Panc1 (cell line): Measurements from ENCODE around the gene SLC22A23. TPM values are rescaled to one million over a fixed set of nuclear protein-coding genes. Genes with fewer than 3 reads are reported as not detected.

Source experiments
- ATAC-seq: fragments of 200-7000 bp; cut with Tn5 transposase; 2 replicates; pipeline ENCODE4 v1.9.1; 2020; ENCODE audit warnings: mild to moderate bottlenecking, moderate library complexity
- BruUV-seq: library from RNA; stranded (reverse); fragments of 400-500 nt; replicated peaks from 2 replicates; lab custom pipeline; 2021; lab: Mats Ljungman, UMichigan
- CTCF ChIA-PET: fragments of 300-600 bp; sonication (Branson Sonifier 250); formaldehyde crosslinking; loops from one replicate; lab custom pipeline; 2022; ENCODE audit warnings: antibody characterized with exemption; lab: Charles Lee
- POLR2A ChIA-PET: fragments of 300-600 bp; sonication (Branson Sonifier 250); formaldehyde crosslinking; loops from one replicate; lab custom pipeline; 2022; ENCODE audit warnings: antibody characterized with exemption; lab: Charles Lee
- DNase-seq: peaks from one replicate; pipeline ENCODE4 v3.0.0-alpha.2; 2010; ENCODE audit warnings: low read depth, low spot score
- H3K27ac ChIP-seq: 2 replicates; pipeline ENCODE4 v1.5.1; 2011; ENCODE audit warnings: mild to moderate bottlenecking, low read length, inconsistent platforms
- H3K27me3 ChIP-seq: fragments of 200-500 bp; sonication (Bioruptor generic); 2 replicates; pipeline ENCODE4 v1.6.0; 2014; ENCODE audit warnings: low read length, inconsistent platforms; ENCODE audit not compliant: control insufficient read depth, insufficient read depth
- H3K36me3 ChIP-seq: fragments of 200-500 bp; sonication (Bioruptor generic); 2 replicates; pipeline ENCODE4 v1.5.1; 2014; ENCODE audit warnings: inconsistent platforms, mild to moderate bottlenecking, low read length, moderate library complexity; ENCODE audit not compliant: control insufficient read depth, insufficient read depth
- H3K4me1 ChIP-seq: 2 replicates; pipeline ENCODE4 v1.5.1; 2011; ENCODE audit warnings: inconsistent platforms, mild to moderate bottlenecking, low read length, moderate library complexity; ENCODE audit not compliant: control insufficient read depth, insufficient read depth
- H3K4me3 ChIP-seq, 2 experiments: 2 replicates each; pipeline ENCODE4 v1.5.1; 2011 to 2012; ENCODE audit warnings: low read depth in 2 of 2, low read length in 2 of 2, mild to moderate bottlenecking in 2 of 2, inconsistent platforms in 1 of 2, moderate library complexity in 1 of 2
- H3K9me3 ChIP-seq: fragments of 200-500 bp; sonication (Bioruptor generic); 2 replicates; pipeline ENCODE4 v1.5.1; 2014; ENCODE audit warnings: low read depth, mild to moderate bottlenecking, inconsistent platforms, low read length, moderate library complexity; ENCODE audit not compliant: control insufficient read depth, insufficient read depth
- CTCF ChIP-seq: fragments of 450-650 bp; IDR thresholded peaks from 2 replicates; pipeline ENCODE4 v1.5.1; 2017; ENCODE audit warnings: mild to moderate bottlenecking
- POLR2AphosphoS5 ChIP-seq: IDR thresholded peaks from 2 replicates; pipeline ENCODE4 v1.6.1; 2012; ENCODE audit warnings: mild to moderate bottlenecking, low read depth, low read length, moderate library complexity
- REST ChIP-seq, 2 experiments: IDR thresholded peaks; 2 replicates each; pipeline ENCODE4 v1.6.1; 2011 to 2012; ENCODE audit warnings: low read depth in 2 of 2, control low read depth in 1 of 2, low read length in 1 of 2, mild to moderate bottlenecking in 1 of 2, moderate library complexity in 1 of 2; ENCODE audit not compliant: insufficient read depth in 1 of 2
- SIN3A ChIP-seq: IDR thresholded peaks from 2 replicates; pipeline ENCODE4 v1.6.1; 2012; ENCODE audit warnings: low read depth, mild to moderate bottlenecking, low read length, moderate library complexity, borderline replicate concordance; ENCODE audit not compliant: insufficient read depth
- TCF7L2 ChIP-seq: IDR thresholded peaks from 2 replicates; pipeline ENCODE4 v1.6.1; 2011; ENCODE audit warnings: mild to moderate bottlenecking, low read depth, low read length, inconsistent platforms
- in situ Hi-C: cut with HindIII; loops from 2 replicates; pipeline ENCODE4 v1.10.0; 2016; ENCODE audit warnings: low sequenced_read_pairs, low pct_unique_long_range_greater_than_20kb
- intact Hi-C: fragments of 100-400 bp; cut with micrococcal nuclease; formaldehyde crosslinking; loops from one replicate; pipeline ENCODE4 v1.10.0; 2022; ENCODE audit not compliant: unreplicated experiment
- total RNA-seq: library from RNA; stranded (reverse); gene quantifications from one replicate; pipeline ENCODE4 v1.2.1, GENCODE V29; 2021; ENCODE audit not compliant: unreplicated experiment

The SLC22A23 gene
- total RNA-seq, 1 experiment from 2014 or later = 4.5 TPM

- no peaks in the 10 kb centered on the region for H3K27me3 ChIP-seq
- no peak overlapping the region for H3K27ac ChIP-seq
- ATAC-seq = no peak
- POLR2A ChIA-PET = interaction anchor here (0.5 to 0.6 kb wide), 2 partner anchors 41 to 699 kb away, joined by 3 to 4 read pairs; no protein-coding TSS in a partner anchor
- no peaks in the 10 kb centered on the region for H3K9me3 ChIP-seq
- no peaks in the 10 kb centered on the region; the same call in 1 of the 2 replicates for H3K4me1 ChIP-seq
- no peaks in the 10 kb centered on the region for H3K36me3 ChIP-seq
- no peak overlapping the region for H3K4me3 ChIP-seq
- TF ChIP-seq POLR2AphosphoS5 = no peak
- no peak for TF ChIP-seq REST (IDR thresholded peaks at IDR 0.05; ENCODE audit: insufficient read depth in 1 of 2, low read depth in 2 of 2, low read length in 1 of 2)
- no peak for TF ChIP-seq SIN3A
- TF ChIP-seq CTCF = no peak
- no peak for TF ChIP-seq TCF7L2
- no TSS peak for BruUV-seq
- no peak for DNase-seq
- CTCF ChIA-PET = interaction anchor here (0.6 kb wide), 1 partner anchor 17 kb away, joined by 7 read pairs; no protein-coding TSS in a partner anchor
- intact Hi-C loops = no loop called here
- in situ Hi-C loops = no loop called here
These were observed 12.4 kb downstream of the SLC22A23 start for GRCh38 chr6:3444276-3445088.

DNA sequence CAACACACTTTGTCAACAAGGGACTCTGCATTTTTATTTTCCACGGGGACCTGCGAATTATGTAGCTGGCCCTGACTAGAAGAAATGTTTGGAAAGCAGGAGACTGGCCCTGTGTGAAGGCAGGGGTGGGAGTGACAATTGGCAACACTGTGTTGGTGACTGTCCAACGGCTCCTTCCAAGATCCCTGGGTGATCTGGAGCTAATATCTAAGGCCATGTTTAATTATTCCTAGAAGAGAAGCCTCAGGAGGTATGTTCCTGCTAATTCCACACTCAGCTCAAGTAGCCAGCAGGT lies 13.7 kb downstream of the SLC22A23 start:
- in situ Hi-C loops = no loop called here
- TF ChIP-seq SIN3A (no peak), TCF7L2 (no peak), POLR2AphosphoS5 (no peak), REST (IDR thresholded peaks at IDR 0.05; ENCODE audit: insufficient read depth in 1 of 2, low read depth in 2 of 2, low read length in 1 of 2) (no peak), CTCF (no peak)
- intact Hi-C loops = no loop called here
- no peak overlapping the region for H3K27ac ChIP-seq
- H3K9me3 ChIP-seq = no peaks in the 10 kb centered on the region
- no peaks in the 10 kb centered on the region for H3K27me3 ChIP-seq
- DNase-seq (no peak), ATAC-seq (no peak)
- H3K4me3 ChIP-seq = no peak overlapping the region
- BruUV-seq = no TSS peak
- ChIA-PET CTCF (interaction anchor here (0.6 kb wide), 2 partner anchors 15 to 94 kb away, joined by 4 to 6 read pairs; no protein-coding TSS in a partner anchor), POLR2A (interaction anchor here (0.5 kb wide), 1 partner anchor 28 kb away, joined by 5 read pairs; no protein-coding TSS in a partner anchor)
- H3K4me1 ChIP-seq = peaks cover 5% of the 10 kb centered on the region
- no peaks in the 10 kb centered on the region for H3K36me3 ChIP-seq
